ENCODE measurements around the gene PCBP4. TPM values are rescaled to one million over a fixed set of nuclear protein-coding genes. Genes with fewer than 3 reads are reported as not detected.
A peak's percentile ranks its signal among the peaks of the same experiment; 100 is the strongest.

The PCBP4 gene
- 15.3 TPM in 2 replicates for total RNA-seq
- total RNA-seq (2013), result 10.8 TPM
- polyA plus RNA-seq, result 17.7 and 25.6 TPM in 2 replicates
- polyA minus RNA-seq, result 11.2 and 11.3 TPM in 2 replicates

- peak within 1 kb of the TSS; percentile 90 for H2AFZ ChIP-seq (ENCODE audit: insufficient read depth, low read depth, low read length, poor library complexity, severe bottlenecking)
- WGBS (ENCODE audit: insufficient coverage), result under 1% methylated on average over 64 of the region's 90 CpGs
Measured at GRCh38 chr3:51967384-51968169, at the start of gene PCBP4. PCBP4 (minus strand) TSS chr3:51967454; CDS start chr3:51961240, 6,214 bp downstream.

More at GRCh38 chr3:51967384-51968169, at the start of gene PCBP4:
- Mint-ChIP-seq H3K4me3 (peak within 1 kb of the TSS; percentile 88), H3K27me3 (no peaks in the 10 kb centered on the region), H3K27ac (peak within 1 kb of the TSS; percentile 83), H3K9me3 (ENCODE audit: insufficient read depth) (no peaks in the 10 kb centered on the region), H3K4me1 (peaks cover 23% of the 10 kb centered on the region)
- H3K4me3 ChIP-seq (ENCODE audit: control extremely low read depth in 1 of 5, extremely low read depth in 1 of 5, insufficient read depth in 1 of 5, low read depth in 2 of 5, low read length in 4 of 5), result peak within 1 kb of the TSS in 4 of 5 experiments; percentile 37 to 74 (median 55)
- peak; percentile 54 for DNase-seq
- H3K36me3 ChIP-seq (replicated peaks in 1 of 2; ENCODE audit: control extremely low read depth in 1 of 2, control insufficient read depth in 1 of 2, extremely low read depth in 1 of 2, insufficient read depth in 2 of 2, low read length in 1 of 2), result peaks cover 0 to 3% of the 10 kb centered on the region in 2 experiments
- H3K79me2 ChIP-seq (ENCODE audit: control insufficient read depth, insufficient read depth, low read length), result peaks cover 4% of the 10 kb centered on the region
- peak; percentile 72 for ATAC-seq (ENCODE audit: low read depth)
- TF ChIP-seq, protein P1, sequence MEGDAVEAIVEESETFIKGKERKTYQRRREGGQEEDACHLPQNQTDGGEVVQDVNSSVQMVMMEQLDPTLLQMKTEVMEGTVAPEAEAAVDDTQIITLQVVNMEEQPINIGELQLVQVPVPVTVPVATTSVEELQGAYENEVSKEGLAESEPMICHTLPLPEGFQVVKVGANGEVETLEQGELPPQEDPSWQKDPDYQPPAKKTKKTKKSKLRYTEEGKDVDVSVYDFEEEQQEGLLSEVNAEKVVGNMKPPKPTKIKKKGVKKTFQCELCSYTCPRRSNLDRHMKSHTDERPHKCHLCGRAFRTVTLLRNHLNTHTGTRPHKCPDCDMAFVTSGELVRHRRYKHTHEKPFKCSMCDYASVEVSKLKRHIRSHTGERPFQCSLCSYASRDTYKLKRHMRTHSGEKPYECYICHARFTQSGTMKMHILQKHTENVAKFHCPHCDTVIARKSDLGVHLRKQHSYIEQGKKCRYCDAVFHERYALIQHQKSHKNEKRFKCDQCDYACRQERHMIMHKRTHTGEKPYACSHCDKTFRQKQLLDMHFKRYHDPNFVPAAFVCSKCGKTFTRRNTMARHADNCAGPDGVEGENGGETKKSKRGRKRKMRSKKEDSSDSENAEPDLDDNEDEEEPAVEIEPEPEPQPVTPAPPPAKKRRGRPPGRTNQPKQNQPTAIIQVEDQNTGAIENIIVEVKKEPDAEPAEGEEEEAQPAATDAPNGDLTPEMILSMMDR (IDR thresholded peaks at IDR 0.05), result no peak
- no peak for TF ChIP-seq EZH2 (IDR thresholded peaks at IDR 0.05; ENCODE audit: borderline replicate concordance, insufficient read depth, low read depth, low read length, poor library complexity, severe bottlenecking)
- ChIA-PET POLR2A (interaction anchor here (1.5 kb wide), 1 partner anchor 15 kb away, joined by 4 read pairs; no protein-coding TSS in a partner anchor), CTCF (interaction anchor here (0.5 to 2.6 kb wide), 2 partner anchors 11 to 26 kb away, joined by 3 to 14 read pairs; partner anchors contain the start of genes PARP3 and RRP9)
- H4K20me1 ChIP-seq (ENCODE audit: control insufficient read depth, insufficient read depth, low read length, poor library complexity, severe bottlenecking), result no peaks in the 10 kb centered on the region
- peak within 1 kb of the TSS; percentile 99 for H3K4me2 ChIP-seq (replicated peaks; ENCODE audit: low read depth, low read length, poor library complexity, severe bottlenecking)
- H3K27ac ChIP-seq (ENCODE audit: low read length in 2 of 2), result peak within 1 kb of the TSS in 1 of 2 donors; percentile 56
- intact Hi-C loops (cut with micrococcal nuclease), result no loop called here
- H3K27me3 ChIP-seq (replicated peaks in 1 of 4; ENCODE audit: control extremely low read depth in 1 of 4, control insufficient read depth in 3 of 4, insufficient read depth in 4 of 4, low read length in 3 of 4), result no peaks in the 10 kb centered on the region
- no peaks in the 10 kb centered on the region for H3K9me3 ChIP-seq (ENCODE audit: control extremely low read depth in 1 of 3, control insufficient read depth in 2 of 3, insufficient read depth in 1 of 3, low read length in 2 of 3)
- peak within 1 kb of the TSS; percentile 75 for H3K9ac ChIP-seq (ENCODE audit: low read length)
- peaks cover 6 to 20% of the 10 kb centered on the region in 2 donors for H3K4me1 ChIP-seq (ENCODE audit: control insufficient read depth in 2 of 2, insufficient read depth in 2 of 2, low read length in 2 of 2)

Data from B cell (primary cell).